GM19240 (cell line): Measurements from ENCODE around the gene FOXP1.

ENCODE experiments used
- DNase-seq: peaks from one replicate; pipeline ENCODE4 v3.0.0; 2011; ENCODE audit warnings: low spot score; ENCODE audit not compliant: insufficient read length

FOXP1 gene

GRCh38 chr3:71088742-71089141 is 494.8 kb downstream of the FOXP1 start:
- no peak for DNase-seq

GRCh38 chr3:71088019-71088708 is 495.4 kb downstream of the FOXP1 start:
- DNase-seq, result no peak

- DNase-seq, result no peak
These were observed 496.1 kb downstream of the FOXP1 start for GRCh38 chr3:71087143-71088018.

- DNase-seq, result no peak
These were observed 496.8 kb downstream of the FOXP1 start for GRCh38 chr3:71086777-71087142.

DNA sequence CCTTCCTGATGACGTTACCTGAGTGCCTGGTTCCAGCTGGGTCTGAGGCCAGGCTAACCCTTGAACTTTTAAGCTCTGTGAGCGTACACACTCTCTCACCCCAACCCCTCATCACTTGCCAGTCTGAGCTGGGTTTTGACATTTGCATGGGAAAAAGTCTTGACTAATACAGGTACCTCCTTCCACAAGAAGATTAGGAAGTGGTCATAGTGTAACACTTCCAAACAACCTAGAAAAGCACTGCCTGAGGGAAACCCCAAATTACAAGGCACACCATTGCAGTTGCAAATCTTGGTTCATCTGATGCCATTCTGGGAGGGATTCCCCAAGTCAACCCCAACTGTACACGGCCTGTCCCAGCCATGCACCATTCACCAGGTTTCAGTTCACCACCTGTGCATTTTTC is 499.8 kb downstream of the FOXP1 start:
- no peak for DNase-seq

- DNase-seq, result no peak
These were observed 500.7 kb downstream of the FOXP1 start for GRCh38 chr3:71082833-71083232.

- DNase-seq, result no peak
These were observed 502.9 kb downstream of the FOXP1 start for GRCh38 chr3:71080517-71081083.

GRCh38 chr3:71078723-71079525 is 504.6 kb downstream of the FOXP1 start:
- no peak for DNase-seq

DNA sequence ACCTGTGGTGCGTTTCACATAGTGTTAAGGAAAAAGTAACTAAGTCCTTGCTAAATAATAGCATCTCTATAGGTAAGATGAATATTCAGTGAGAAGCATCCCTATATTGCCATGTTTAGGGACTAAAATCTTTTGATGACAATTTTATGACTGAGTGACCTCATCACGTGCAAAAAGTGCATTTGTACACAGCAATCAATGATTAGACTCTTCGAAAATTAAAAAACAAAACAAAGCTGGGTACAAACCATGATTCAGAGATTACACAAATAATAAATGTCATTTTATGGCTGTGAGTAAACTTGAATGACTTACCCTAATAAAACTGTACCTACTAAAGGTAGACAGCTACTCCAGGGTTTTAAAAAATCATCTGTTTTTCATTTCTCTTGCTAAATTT is 505.3 kb downstream of the FOXP1 start:
- no peak for DNase-seq

DNA sequence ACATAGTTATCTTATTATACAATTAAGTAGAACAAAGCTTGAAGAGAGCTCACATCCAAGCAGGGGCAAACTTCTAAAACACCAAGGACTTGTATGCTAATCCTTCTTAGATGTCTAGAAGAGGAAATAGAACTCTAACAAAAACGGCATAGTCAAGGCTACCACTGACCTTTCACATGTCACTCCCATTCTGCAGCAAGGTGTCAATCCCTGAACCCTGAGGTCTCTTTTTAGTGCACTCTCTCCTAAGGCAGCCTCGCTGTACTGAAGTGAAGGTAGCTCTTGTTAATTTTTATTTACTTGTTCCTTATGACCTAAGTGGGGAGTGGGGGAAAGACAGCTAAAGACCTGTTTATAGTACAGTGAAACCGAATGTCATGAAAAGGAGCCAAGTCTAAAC is 506.5 kb downstream of the FOXP1 start:
- DNase-seq, result no peak

- no peak for DNase-seq
These were observed 507.0 kb downstream of the FOXP1 start for GRCh38 chr3:71076361-71077002.

DNA sequence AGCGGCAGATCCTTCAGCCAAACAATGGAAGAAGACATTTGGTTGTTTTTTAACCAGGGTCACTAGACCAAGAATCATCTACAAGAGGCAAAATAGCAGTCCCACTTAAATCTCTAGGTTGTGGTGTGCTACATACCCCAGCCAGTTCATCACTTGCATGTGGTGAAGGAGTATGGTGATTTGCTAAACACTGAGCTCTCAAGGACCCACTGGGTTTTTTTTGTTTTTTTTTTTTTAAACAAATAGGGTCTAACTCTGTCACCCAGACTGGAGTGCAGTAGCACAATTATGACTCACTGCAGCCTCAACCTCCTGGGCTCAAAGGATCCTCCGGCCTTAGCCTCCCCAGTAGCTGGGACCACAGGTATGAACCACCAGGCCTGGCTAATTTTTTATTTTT is 508.0 kb downstream of the FOXP1 start:
- no peak for DNase-seq

DNA sequence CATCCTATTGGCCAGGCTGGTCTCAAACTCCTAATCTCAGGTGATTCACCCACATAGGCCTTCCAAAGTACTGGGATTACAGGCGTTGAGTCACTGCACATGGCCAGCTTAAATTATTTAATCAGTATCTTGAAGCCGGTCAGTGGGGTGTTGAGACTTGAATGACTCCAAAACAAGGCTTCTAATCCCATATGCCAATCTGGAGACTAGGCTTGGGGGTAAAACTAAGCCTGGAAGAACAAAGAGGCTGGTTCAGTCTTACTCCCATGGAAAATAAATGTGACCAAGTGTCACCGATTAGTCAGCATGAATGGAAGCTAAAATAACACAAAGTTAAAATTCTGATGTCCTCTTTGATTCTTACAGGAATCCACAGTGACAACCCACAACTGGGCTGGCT is 509.1 kb downstream of the FOXP1 start:
- DNase-seq, result no peak

- no peak for DNase-seq
These were observed 510.5 kb downstream of the FOXP1 start for GRCh38 chr3:71072986-71073385.

GRCh38 chr3:71072287-71072686 is 511.2 kb downstream of the FOXP1 start:
- no peak for DNase-seq

- DNase-seq, result no peak
These were observed 512.7 kb downstream of the FOXP1 start for GRCh38 chr3:71070497-71071463.

DNA sequence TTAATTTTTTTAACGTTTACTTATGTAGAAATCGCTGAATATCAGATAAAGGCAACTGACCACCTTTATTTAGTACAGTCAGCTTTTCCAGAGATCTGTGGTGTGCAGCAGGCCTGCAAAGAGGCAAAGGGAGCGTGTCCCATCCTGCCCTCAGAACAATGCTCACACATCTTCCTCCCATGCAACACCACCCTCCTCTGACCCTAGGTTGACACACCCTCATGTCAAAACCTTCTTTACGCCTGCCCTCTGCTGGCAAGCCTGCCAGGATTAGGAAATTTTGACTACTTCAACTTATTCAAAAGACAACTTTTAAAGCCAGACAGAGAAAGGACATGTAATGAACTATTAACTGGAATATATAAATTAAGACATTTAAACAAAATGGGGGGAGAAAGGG is 513.7 kb downstream of the FOXP1 start:
- DNase-seq, result no peak

DNA sequence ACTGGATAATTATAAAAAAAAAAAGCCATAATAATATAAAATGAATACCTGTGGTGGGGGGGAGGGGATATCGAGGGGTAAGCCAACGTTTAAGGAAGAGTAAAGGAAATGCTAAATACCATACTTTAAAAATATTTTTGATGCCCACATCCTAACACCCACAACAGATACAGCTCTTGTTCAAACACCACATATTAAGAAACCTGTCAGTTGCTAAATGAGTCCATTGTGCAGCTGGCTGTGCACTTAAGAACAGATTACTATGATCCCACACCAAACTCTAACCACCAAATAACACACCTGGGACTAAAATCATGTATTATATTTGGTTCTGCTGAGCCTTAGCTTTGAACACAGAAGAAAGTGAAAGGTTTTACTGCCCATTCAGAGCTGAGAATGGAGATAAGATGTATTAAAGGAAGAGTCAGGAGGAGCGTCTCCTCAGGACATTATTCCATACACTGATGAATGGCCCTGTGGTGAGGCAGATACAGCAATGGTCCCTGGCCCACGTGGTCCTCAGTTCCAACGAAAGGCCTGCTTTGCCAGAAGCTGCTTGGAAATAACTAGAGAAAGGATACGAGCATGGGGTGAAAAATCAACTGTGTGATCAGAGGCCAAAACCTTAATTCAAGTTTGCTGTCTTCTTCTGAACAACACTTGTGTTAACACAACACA is 515.4 kb downstream of the FOXP1 start:
- DNase-seq, result no peak

- DNase-seq, result no peak
These were observed 516.7 kb downstream of the FOXP1 start for GRCh38 chr3:71066849-71067261.
